Coronary artery (tissue), 2 donors: ENCODE measurements around the gene LARGE1.

Experiments
- DNase-seq: peaks from one replicate; pipeline ENCODE4 v3.0.0-alpha.2; 2017; ENCODE audit warnings: low spot score
- H3K27ac ChIP-seq, 2 donors: fragments of 200-600 bp; sonication (generic); one replicate each; pipeline ENCODE4 v1.5.1; 2016 to 2019
- H3K4me3 ChIP-seq: fragments of 200-600 bp; sonication (generic); 2 replicates; pipeline ENCODE4 v1.5.1; 2016; ENCODE audit warnings: mild to moderate bottlenecking, moderate library complexity
- TF ChIP-seq, protein P1 (sequence below): fragments of 200-600 bp; sonication (generic); IDR thresholded peaks from one replicate; pipeline ENCODE4 v1.5.1; 2019; ENCODE audit warnings: antibody characterized with exemption

The LARGE1 gene

GRCh38 chr22:33914699-33915098 lies 5.6 kb downstream of the LARGE1 start:
- TF ChIP-seq, protein P1, sequence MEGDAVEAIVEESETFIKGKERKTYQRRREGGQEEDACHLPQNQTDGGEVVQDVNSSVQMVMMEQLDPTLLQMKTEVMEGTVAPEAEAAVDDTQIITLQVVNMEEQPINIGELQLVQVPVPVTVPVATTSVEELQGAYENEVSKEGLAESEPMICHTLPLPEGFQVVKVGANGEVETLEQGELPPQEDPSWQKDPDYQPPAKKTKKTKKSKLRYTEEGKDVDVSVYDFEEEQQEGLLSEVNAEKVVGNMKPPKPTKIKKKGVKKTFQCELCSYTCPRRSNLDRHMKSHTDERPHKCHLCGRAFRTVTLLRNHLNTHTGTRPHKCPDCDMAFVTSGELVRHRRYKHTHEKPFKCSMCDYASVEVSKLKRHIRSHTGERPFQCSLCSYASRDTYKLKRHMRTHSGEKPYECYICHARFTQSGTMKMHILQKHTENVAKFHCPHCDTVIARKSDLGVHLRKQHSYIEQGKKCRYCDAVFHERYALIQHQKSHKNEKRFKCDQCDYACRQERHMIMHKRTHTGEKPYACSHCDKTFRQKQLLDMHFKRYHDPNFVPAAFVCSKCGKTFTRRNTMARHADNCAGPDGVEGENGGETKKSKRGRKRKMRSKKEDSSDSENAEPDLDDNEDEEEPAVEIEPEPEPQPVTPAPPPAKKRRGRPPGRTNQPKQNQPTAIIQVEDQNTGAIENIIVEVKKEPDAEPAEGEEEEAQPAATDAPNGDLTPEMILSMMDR = no peak
- H3K27ac ChIP-seq = no peak overlapping the region

DNA sequence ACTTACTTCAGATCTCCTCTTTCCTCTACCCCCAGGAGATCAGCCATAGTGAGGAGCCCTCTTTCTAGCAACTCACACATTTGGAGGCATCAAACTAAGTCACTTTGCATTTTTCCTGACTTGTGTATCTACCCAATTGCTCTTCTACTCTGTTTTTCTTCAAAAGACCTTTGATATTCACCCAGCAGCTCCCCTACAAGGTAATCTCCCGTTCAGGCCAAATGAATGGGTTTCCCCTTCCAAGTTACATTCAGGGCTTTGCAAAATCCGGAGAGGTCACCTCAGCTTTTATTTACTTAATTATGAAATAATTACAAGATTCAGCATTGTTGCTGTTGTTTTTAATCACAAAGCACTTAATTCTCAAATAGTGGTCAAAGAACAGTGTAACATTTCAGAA lies 6.1 kb downstream of the LARGE1 start:
- DNase-seq = no peak
- TF ChIP-seq, protein P1 = no peak
- H3K27ac ChIP-seq = no peak overlapping the region
- H3K4me3 ChIP-seq = no peak overlapping the region

More at GRCh38 chr22:33914699-33915098, 5.6 kb downstream of the LARGE1 start:
- no peak overlapping the region for H3K4me3 ChIP-seq
- DNase-seq = no peak

- DNase-seq = no peak
- Histone ChIP-seq H3K4me3 (no peak overlapping the region), H3K27ac (no peak overlapping the region)
- TF ChIP-seq, protein P1 = no peak
Measured at GRCh38 chr22:33913188-33913587, 7.1 kb downstream of the LARGE1 start.

- DNase-seq = no peak
- peak overlapping the region in 1 of 2 donors; percentile 75 for H3K27ac ChIP-seq
- TF ChIP-seq, protein P1 = no peak
Measured at GRCh38 chr22:33909911-33910310, 10.4 kb downstream of the LARGE1 start.

DNA sequence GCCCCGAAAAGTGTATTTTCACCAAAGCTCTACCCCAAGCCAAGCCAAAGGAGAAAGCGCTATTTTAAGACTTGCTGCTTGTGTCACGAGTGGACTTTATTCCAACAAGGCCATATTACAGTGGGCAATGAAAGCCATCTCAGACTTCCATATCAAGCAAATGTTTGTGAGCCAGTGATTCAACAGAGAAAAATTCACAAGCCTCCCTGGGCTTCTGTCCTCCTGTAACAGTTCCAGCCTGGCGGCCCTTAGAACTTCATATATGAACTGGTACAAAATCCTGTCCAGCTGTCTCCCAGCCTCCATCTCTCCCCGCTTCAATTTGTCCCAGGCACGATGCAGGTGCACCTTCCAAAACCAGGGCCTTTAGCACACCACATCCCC lies 11.2 kb downstream of the LARGE1 start:
- TF ChIP-seq, protein P1 = no peak
- H3K27ac ChIP-seq = peak overlapping the region; percentile 69 to 75
- peak overlapping the region; percentile 38 for H3K4me3 ChIP-seq
- DNase-seq = no peak

More at GRCh38 chr22:33909911-33910310, 10.4 kb downstream of the LARGE1 start:
- H3K4me3 ChIP-seq = no peak overlapping the region

DNA sequence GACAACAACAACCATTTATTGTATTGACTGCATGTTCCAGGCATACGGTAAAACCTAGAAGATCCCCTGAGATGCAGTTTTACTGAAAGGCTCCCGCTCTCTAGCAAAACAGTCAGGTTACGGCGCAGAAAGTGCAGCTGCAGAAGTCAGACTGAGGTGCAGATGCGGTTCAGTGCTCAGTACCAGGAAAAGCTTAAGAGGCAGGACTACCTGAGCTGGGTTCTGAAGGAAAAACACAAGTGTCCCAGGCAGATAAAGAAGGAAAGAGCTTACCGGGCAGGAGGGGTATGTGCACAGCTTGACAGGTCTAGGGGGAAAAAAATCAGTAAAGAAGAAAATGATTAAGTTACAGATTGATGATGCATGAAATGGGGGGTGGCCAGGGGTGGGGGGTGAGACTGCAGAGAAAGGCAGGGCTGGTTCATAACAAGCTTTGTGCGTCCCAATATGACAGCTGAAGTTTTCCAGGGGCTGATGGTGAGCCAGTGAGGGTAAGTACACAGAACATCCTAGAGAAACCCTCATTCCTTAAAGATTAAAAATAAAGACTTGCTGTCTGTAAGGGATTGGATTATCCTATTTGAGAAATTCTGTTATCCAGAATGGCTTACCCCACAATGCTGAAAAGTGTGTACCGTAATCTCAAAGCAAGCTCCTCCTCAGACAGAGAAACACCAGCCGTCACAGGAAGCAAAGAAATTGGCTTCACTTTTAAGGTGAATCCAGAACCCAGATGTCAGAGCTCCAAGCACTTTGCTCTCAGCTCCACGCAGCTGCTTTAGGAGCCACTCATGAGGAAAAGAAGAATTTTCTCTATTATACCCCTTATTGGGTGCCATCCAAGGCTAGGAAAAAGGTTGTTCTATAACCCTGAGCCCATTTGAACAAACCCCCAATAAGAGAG lies 11.9 kb downstream of the LARGE1 start:
- TF ChIP-seq, protein P1 = no peak
- peak overlapping the region; percentile 38 for H3K4me3 ChIP-seq
- peak overlapping the region; percentile 69 to 75 for H3K27ac ChIP-seq
- no peak for DNase-seq

DNA sequence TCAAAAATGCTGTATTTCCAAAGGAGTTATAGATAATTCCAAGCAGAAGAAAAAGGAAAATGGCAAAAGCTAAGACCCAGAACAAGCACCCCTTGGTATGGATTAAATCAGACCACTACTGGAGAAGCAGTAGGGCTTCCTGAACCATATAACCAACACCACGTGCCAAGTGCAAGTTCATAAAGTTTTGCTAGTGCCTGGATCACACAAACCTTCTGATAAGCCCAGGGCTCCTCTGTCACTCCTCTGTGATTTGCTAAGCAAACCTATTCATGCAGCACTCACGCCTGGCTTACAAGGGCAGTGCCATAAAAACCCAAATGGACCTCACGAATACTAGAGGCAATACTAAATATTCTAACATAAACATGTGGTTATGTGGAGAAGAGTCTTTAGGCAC lies 13.3 kb downstream of the LARGE1 start:
- DNase-seq = no peak
- TF ChIP-seq, protein P1 = no peak
- no peak overlapping the region for H3K27ac ChIP-seq
- H3K4me3 ChIP-seq = no peak overlapping the region
